Heart left ventricle (tissue), 16 donors: ENCODE measurements around the gene NOX5. TPM values are rescaled to one million over a fixed set of nuclear protein-coding genes. Genes with fewer than 3 reads are reported as not detected.

Source experiments
- ATAC-seq, 4 donors: fragments of 200-7000 bp; cut with Tn5 transposase; one replicate each; pipeline ENCODE4 v1.9.1; 2020 to 2022; ENCODE audit warnings: moderate library complexity in 4 of 4, mild to moderate bottlenecking in 3 of 4, moderate number of reproducible peaks in 1 of 4
- DNase-seq, 5 donors: peaks; one replicate each; pipeline ENCODE4 v3.0.0-alpha.2; 2020
- H3K27ac ChIP-seq, 12 donors: fragments of 200-600 bp; sonication (generic) in 4 of 12; one replicate each; pipeline versions ENCODE4 v1.5.0 to v1.8.0; 2016 to 2022; ENCODE audit warnings: mild to moderate bottlenecking in 2 of 12
- H3K27me3 ChIP-seq, 9 donors: fragments of 200-600 bp; sonication (generic) in 2 of 9; one replicate each; pipeline versions ENCODE4 v1.5.1 to v1.8.0; 2016 to 2022; ENCODE audit warnings: mild to moderate bottlenecking in 3 of 9
- H3K36me3 ChIP-seq, 9 donors: fragments of 200-600 bp; sonication (generic) in 2 of 9; one replicate each; pipeline versions ENCODE4 v1.5.0 to v1.8.0; 2018 to 2022; ENCODE audit warnings: mild to moderate bottlenecking in 2 of 9
- H3K4me1 ChIP-seq, 12 donors: fragments of 200-600 bp; sonication (generic) in 4 of 12; one replicate each; pipeline versions ENCODE4 v1.5.0 to v1.8.0; 2016 to 2022; ENCODE audit warnings: mild to moderate bottlenecking in 3 of 12
- H3K4me3 ChIP-seq, 12 donors: fragments of 200-600 bp; sonication (generic) in 4 of 12; one replicate each; pipeline versions ENCODE4 v1.5.0 to v1.8.0; 2017 to 2022; ENCODE audit warnings: mild to moderate bottlenecking in 9 of 12, moderate library complexity in 4 of 12
- H3K9me3 ChIP-seq, 12 donors: fragments of 200-600 bp; sonication (generic) in 4 of 12; one replicate each; pipeline versions ENCODE4 v1.5.0 to v1.8.0; 2016 to 2022; ENCODE audit warnings: mild to moderate bottlenecking in 1 of 12
- CTCF ChIP-seq, 12 donors: fragments of 200-600 bp; sonication (generic) in 4 of 12; IDR thresholded peaks; one replicate each; pipeline versions ENCODE4 v1.5.0 to v1.8.0; 2018 to 2022; ENCODE audit warnings: antibody characterized with exemption in 12 of 12, mild to moderate bottlenecking in 5 of 12
- POLR2A ChIP-seq, 2 donors: fragments of 450-650 bp; IDR thresholded peaks; one replicate each; pipeline ENCODE4 v1.6.1; 2017; ENCODE audit warnings: antibody characterized with exemption in 2 of 2, mild to moderate bottlenecking in 2 of 2, moderate library complexity in 2 of 2
- WGBS, 4 donors: extraction: QIAGEN DNeasy Blood & Tissue Kit in 2 of 4; methylation state at CpG; one replicate each; pipeline versions ENCODE4 v1.1.5 to v1.1.7; 2013 to 2018; 5-methylcytosine and 5-hydroxymethylcytosine counted together
- intact Hi-C, 10 donors: fragments of 100-400 bp; cut with DNase I; formaldehyde crosslinking; loops; one replicate each; pipeline versions ENCODE4 v1.11.1 to v1.14.2; 2022
- polyA plus RNA-seq, 2 donors: library from polyadenylated mRNA; stranded (reverse); fragments of 200-250 nt; gene quantifications; one replicate each; pipeline ENCODE4 v1.2.3, GENCODE V29; 2013
- total RNA-seq, 9 donors: library from RNA; depleted of rRNA in 2 of 9; stranded (reverse); fragments of >200 nt in 2 of 9; fragmentation: NEBNext Ultra II Directional in 3 of 9; extraction: Animal tissue kit (Norgen Biotek cat#: 25700) in 3 of 9; gene quantifications; one replicate each; pipeline versions ENCODE4 v1.1.0 to v1.2.4, GENCODE V29; 2016 to 2023
- donor health status: ischemic (EF 13 %, LVEDD 7.1; RV severe dilation, severe dysfunction).
- donor health status: healthy with polysubstance abuse.
- donor health status: DM: no; HTN: yes; CAD: no.
- donor health status: DM: no; HTN: no; CAD: no.
- donor health status: ischemic (EF 25% LVEDD 6.9; RV normal size, moderate dysfunction).
- donor health status: ischemic (EF 25% LVEDD 5.7; RV mildly dilated, moderate dysfunction).
- donor health status: healthy.
- donor health status: DM: yes; HTN: yes; CAD: no.
- donor health status: ischemic (EF 35%, LVEDD 5.7; RV mildly dilated, moderate dysfunction).
- donor health status: nonischemic (EF 11% LVEDD 7.7; RV severe dilation, severe dysfunction).
- donor health status: DM: yes; HTN: yes; CAD: no.
- donor health status: PGD.
- donor health status: ischemic (EF 29% LVEDD 5.4; RV normal size, mild dysfunction).
- donor health status: nonischemic (EF 23%, LVEDD 6.1; RV moderate dilation, normal function).

The NOX5 gene
- total and polyA plus RNA-seq, 11 donors = 0.02 to 0.29 (median 0.04) TPM; not detected in 6

DNA sequence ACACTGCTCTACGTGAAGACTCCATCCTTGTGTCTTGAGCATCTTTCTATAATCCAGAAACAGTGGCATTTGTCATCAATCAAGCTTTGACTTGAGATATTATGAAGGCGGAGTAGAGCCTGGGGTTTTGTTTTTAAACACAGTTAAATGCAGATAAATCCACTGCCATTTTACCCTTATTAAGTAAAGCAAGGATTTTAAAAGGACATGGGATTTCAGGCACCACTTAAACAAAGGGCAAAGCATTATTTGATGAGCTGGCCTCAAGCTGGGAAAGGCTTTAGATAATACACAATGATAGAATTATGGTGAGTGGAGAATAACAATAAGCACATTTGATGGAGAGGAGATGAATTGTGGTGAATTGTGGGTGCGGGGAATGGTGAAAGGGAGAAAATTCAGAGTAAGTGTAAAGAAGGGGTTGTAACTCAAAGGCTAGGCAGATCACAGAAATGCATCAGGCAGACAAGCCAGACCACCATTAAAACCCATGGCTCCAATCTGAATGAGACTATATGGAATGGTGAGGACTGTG lies 91.0 kb downstream of the NOX5 start:
- no peak for TF ChIP-seq CTCF (IDR thresholded peaks at IDR 0.05)
- no peak for TF ChIP-seq POLR2A (IDR thresholded peaks at IDR 0.05)
- H3K27ac ChIP-seq = no peak overlapping the region
- intact Hi-C loops = no loop called here
- no peaks in the 10 kb centered on the region for H3K9me3 ChIP-seq
- H3K36me3 ChIP-seq = no peaks in the 10 kb centered on the region
- H3K4me1 ChIP-seq = no peaks in the 10 kb centered on the region
- no peaks in the 10 kb centered on the region for H3K27me3 ChIP-seq
- 91 to 99% (median 95%) methylated on average over 3 of the region's 3 CpGs for WGBS, 4 donors
- DNase-seq = no peak
- no peak for ATAC-seq
- H3K4me3 ChIP-seq = no peak overlapping the region

GRCh38 chr15:69107025-69107620 lies 92.6 kb downstream of the NOX5 start:
- intact Hi-C loops = no loop called here

More at GRCh38 chr15:69107025-69107620, 92.6 kb downstream of the NOX5 start:
- H3K27me3 ChIP-seq = no peaks in the 10 kb centered on the region
- 79 to 84% (median 83%) methylated on average over 4 of the region's 4 CpGs for WGBS, 4 donors
- DNase-seq = no peak
- no peak overlapping the region for H3K27ac ChIP-seq
- no peak for TF ChIP-seq CTCF (IDR thresholded peaks at IDR 0.05)
- no peak for TF ChIP-seq POLR2A (IDR thresholded peaks at IDR 0.05)
- H3K36me3 ChIP-seq = no peaks in the 10 kb centered on the region
- no peaks in the 10 kb centered on the region for H3K4me1 ChIP-seq
- H3K4me3 ChIP-seq = no peak overlapping the region
- ATAC-seq = no peak
- no peaks in the 10 kb centered on the region for H3K9me3 ChIP-seq

Other genes starting within 250 kb of the NOX5 start
- gene ANP32A, start 193.8 kb upstream of the NOX5 start, total RNA-seq = 100 to 1,000 TPM in 8 of 9 donors, 10 to 100 TPM in 1; 55.7 to 202 (median 142) TPM
- 100 to 1,000 TPM; 134 to 195 TPM for gene ANP32A, start 193.8 kb upstream of the NOX5 start, polyA plus RNA-seq
- gene SPESP1, start 84.2 kb upstream of the NOX5 start, total RNA-seq = 10 to 100 TPM in 1 of 9 donors, 1 to 10 TPM in 7, not detected in 1; 1.2 to 11.0 (median 4.9) TPM
- 1 to 10 TPM; 2.1 to 5.9 TPM for gene SPESP1, start 84.2 kb upstream of the NOX5 start, polyA plus RNA-seq
- gene GLCE, start 145.9 kb downstream of the NOX5 start, total RNA-seq = 10 to 100 TPM in 2 of 9 donors, 1 to 10 TPM in 7; 7.8 to 14.3 (median 8.4) TPM
- 1 to 10 TPM; 4.0 to 9.7 TPM for gene GLCE, start 145.9 kb downstream of the NOX5 start, polyA plus RNA-seq